Mucosa of descending colon (tissue), 3 donors: ENCODE data around the gene RAPGEF3. TPM values are rescaled to one million over a fixed set of nuclear protein-coding genes. Genes with fewer than 3 reads are reported as not detected.

Experiments
- ATAC-seq: fragments of 200-7000 bp; cut with Tn5 transposase; one replicate; pipeline ENCODE4 v1.9.1; 2020; ENCODE audit warnings: mild to moderate bottlenecking, moderate library complexity
- DNase-seq, 3 donors: peaks; one replicate each; pipeline ENCODE4 v3.0.0-alpha.2; 2020
- H3K36me3 ChIP-seq: fragments of 200-600 bp; one replicate; pipeline ENCODE4 v1.8.0; 2021; ENCODE audit warnings: low read depth, mild to moderate bottlenecking
- H3K4me1 ChIP-seq: fragments of 200-600 bp; one replicate; pipeline ENCODE4 v1.8.0; 2021; ENCODE audit warnings: low read depth, mild to moderate bottlenecking
- H3K4me3 ChIP-seq: fragments of 200-600 bp; one replicate; pipeline ENCODE4 v1.8.0; 2021; ENCODE audit warnings: mild to moderate bottlenecking
- H3K9me3 ChIP-seq: fragments of 200-600 bp; one replicate; pipeline ENCODE4 v1.8.0; 2021; ENCODE audit warnings: mild to moderate bottlenecking
- CTCF ChIP-seq: fragments of 200-600 bp; IDR thresholded peaks from one replicate; pipeline ENCODE4 v1.8.0; 2022; ENCODE audit warnings: antibody characterized with exemption, mild to moderate bottlenecking
- intact Hi-C, 2 donors: fragments of 100-400 bp; cut with DNase I in 1 of 2; cut with micrococcal nuclease in 1 of 2; formaldehyde crosslinking; loops; one replicate each; pipeline versions ENCODE4 v1.11.0 to v1.11.1; 2022; cut with DNase I, micrococcal nuclease
- total RNA-seq, 3 donors: library from RNA; stranded (reverse); fragmentation: NEBNext Ultra II Directional in 2 of 3; extraction: Animal tissue kit (Norgen Biotek cat#: 25700) in 2 of 3; gene quantifications; one replicate each; pipeline versions ENCODE4 v1.2.1 to v1.2.4, GENCODE V29; 2021 to 2023
- donor health status: DM: no; HTN: no; CAD: no; lungs with moderate emphysema.
- donor health status: DM: no; HTN: no; CAD: no.
- donor health status: DM: no; HTN: yes; CAD: no.

RAPGEF3 gene
- total RNA-seq, 3 donors from 2014 or later: 9.5 to 15.6 (median 11.4) TPM

DNA sequence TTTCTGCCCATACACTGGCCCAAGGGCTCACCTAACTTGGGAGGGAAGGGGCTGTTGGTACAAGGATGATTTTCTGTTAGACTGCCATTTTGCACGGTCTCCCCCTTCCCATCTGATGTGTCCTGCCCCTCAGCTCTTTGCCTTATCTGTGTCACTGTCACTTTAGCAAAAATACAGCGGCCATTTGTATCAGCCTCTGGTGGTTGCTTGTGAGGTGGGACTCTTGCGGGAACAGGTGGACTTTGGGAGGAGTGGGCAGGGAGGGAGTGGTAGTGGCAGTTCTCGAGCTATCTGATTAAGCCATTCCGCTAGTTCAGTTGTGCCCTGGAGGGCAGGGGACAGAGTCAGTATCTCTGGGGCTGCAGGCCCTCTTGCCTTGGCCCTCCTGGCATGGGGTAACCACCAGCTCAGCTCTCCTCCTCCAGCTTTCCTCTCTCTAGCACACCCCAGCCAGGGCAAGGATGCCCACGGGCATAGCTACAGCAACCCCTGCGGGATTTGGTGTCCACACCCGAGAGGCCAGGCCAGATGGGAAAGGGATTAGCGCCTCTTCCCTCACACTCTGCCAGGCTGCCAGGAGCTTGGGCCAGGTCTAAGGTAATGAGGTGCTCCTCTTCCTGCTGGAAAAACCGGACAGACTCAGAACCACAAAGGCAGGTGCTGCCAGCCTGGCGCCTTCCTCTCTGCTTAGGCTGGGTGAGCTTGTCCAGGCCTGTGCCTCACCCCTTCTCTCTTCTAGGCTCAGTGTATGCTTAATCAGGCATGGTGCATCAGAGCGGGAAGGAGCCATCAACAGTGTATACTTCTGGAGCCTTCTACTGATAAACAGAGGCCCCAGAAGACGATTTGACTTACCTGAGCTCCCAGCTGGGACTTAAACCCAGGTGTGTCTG, 23.0 kb upstream of the RAPGEF3 start:
- Histone ChIP-seq H3K36me3 (no peaks in the 10 kb centered on the region), H3K4me3 (no peak overlapping the region), H3K4me1 (peaks cover 6% of the 10 kb centered on the region), H3K9me3 (no peaks in the 10 kb centered on the region)
- intact Hi-C loops: no loop called here
- no peak for ATAC-seq
- no peak for TF ChIP-seq CTCF
- DNase-seq: peak in 1 of 3 donors; percentile 40

DNA sequence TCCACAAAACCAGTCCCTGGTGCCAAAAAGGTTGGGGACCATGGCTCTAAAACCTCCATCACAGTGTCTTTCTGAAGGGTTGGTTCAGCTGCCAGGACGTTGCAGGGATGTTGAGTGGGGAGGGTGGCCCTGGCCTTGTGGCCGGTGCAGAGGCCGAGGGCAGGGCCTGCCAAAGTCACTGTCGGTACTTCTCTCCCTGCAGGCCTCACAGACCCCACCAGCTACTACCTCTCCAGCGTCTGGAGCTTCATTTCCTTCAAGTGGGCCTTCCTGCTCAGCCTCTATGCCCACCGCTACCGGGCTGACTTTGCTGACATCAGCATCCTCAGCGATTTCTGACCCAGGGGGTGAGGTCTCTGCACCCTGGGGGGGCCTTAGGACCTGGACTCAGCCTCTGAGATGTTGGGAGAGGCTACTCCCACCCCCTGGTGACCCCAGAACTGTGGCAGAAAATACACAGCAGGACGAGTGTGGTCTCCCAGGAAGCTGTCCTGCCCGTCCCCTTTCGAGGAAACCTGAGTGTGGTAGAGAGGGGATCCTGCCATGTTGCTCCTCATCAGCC, 21.3 kb upstream of the RAPGEF3 start:
- no peak for ATAC-seq
- TF ChIP-seq CTCF: no peak
- DNase-seq: peak in 1 of 3 donors; percentile 28
- no peaks in the 10 kb centered on the region for H3K36me3 ChIP-seq
- intact Hi-C loops: loop anchor here (2.0 to 10.0 kb wide), 3 partner anchors 55 to 65 kb away; partner anchors contain the start of gene ENDOU (in 1 of the 2)
- H3K4me3 ChIP-seq: no peak overlapping the region
- H3K4me1 ChIP-seq: peaks cover 6% of the 10 kb centered on the region
- no peaks in the 10 kb centered on the region for H3K9me3 ChIP-seq

DNA sequence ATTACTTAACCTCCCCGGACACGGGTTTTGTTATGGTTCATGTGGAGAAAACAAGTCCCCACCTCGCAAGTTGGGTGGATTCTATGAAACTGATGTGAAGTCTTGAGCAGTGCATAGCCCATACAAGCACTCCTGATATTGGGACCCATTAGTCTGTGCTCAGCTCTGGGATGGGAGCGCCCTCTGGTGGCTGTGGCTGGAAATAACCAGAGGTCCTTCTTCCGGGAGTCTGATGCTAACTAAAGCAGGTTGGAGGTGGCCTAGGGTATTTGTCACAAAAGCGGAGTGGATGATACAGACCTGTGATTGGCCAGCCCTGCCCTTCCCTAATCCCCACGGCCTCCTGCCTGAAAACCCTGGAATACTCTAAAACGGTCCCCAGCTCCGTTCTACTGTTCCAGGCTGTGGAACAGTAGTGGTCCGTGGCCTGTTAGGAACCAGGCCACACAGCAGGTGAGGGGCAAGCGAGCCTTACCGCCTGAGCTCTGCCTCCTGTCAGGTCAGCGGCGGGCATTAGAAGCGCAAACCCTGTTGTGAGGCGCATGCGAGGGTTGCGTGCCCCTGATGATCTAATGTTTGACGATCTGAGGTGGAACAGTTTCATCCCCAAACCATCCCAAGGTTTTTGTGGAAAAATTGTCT, 20.7 kb upstream of the RAPGEF3 start:
- intact Hi-C loops: loop anchor here (2.0 to 10.0 kb wide), 3 partner anchors 55 to 65 kb away; partner anchors contain the start of gene ENDOU (in 1 of the 2)
- peak; percentile 88 for ATAC-seq
- TF ChIP-seq CTCF: peak; percentile 87
- H3K9me3 ChIP-seq: no peaks in the 10 kb centered on the region
- H3K4me1 ChIP-seq: peaks cover 6% of the 10 kb centered on the region
- H3K36me3 ChIP-seq: no peaks in the 10 kb centered on the region
- peak; percentile 86 to 94 (median 93) for DNase-seq
- H3K4me3 ChIP-seq: no peak overlapping the region

- no peak overlapping the region for H3K4me3 ChIP-seq
- no peak for TF ChIP-seq CTCF
These were observed 20.2 kb upstream of the RAPGEF3 start for GRCh38 chr12:47778881-47779280.

DNA sequence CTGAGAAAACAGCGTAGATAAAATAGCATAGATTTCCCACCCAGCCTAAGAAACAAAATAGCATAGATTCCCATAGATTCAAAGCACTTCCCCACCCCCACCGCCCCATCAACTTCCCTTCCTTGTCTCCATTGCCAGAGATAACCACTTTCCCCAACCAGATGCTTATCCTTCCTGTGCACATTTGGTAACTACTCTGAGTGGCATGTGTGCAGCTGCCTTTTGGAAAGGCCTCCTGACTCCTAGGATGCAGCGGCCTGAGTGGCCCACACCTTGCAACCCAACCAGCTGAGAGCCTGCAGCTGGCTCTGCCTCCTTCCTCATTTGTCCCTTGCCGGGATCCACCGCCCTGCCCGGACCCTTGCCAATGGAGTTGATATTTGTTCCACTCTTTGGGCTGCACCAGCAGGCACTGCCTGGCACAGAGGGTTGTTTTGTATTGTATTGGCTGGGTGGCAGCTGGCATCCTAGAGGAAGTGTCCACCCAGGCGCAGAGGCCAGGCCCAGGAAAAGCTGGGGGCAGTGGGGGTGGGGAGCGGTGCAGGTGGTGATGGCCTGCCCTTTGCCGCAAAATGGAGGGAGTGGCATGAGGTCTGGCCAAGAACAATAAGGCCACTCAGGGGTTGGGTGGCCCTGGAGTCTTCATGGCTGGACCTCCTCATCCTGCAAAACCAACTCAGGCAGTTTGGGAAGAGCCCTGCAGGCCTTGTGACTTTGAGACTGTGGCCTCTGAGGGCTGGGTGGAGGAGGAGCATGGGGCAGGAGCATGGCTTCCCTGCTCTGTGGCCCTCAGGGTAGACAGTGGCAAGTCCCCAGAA, 19.3 kb upstream of the RAPGEF3 start:
- Histone ChIP-seq H3K4me1 (peaks cover 10% of the 10 kb centered on the region), H3K36me3 (no peaks in the 10 kb centered on the region), H3K9me3 (no peaks in the 10 kb centered on the region), H3K4me3 (no peak overlapping the region)
- DNase-seq (peak in 2 of 3 donors; percentile 10 to 52), ATAC-seq (no peak)
- intact Hi-C loops: loop anchor here (2.0 to 10.0 kb wide), 3 partner anchors 53 to 63 kb away; partner anchors contain the start of gene ENDOU (in 1 of the 2)
- no peak for TF ChIP-seq CTCF

More at GRCh38 chr12:47778881-47779280, 20.2 kb upstream of the RAPGEF3 start:
- intact Hi-C loops: loop anchor here (2.0 to 10.0 kb wide), 3 partner anchors 54 to 64 kb away; partner anchors contain the start of gene ENDOU (in 1 of the 2)
- H3K36me3 ChIP-seq: no peaks in the 10 kb centered on the region
- H3K9me3 ChIP-seq: no peaks in the 10 kb centered on the region
- peaks cover 10% of the 10 kb centered on the region for H3K4me1 ChIP-seq
- ATAC-seq: no peak
- DNase-seq: peak in 1 of 3 donors; percentile 55
